Measurements from ENCODE around the gene EIF4E1B.

EIF4E1B gene

GRCh38 chr5:176663566-176663965, 33.1 kb downstream of the EIF4E1B start:
- DNase-seq (ENCODE audit: extremely low spot score), result no peak
- TF ChIP-seq HDGF (IDR thresholded peaks at IDR 0.05; ENCODE audit: borderline replicate concordance) (no peak), SP1 (IDR thresholded peaks at IDR 0.05) (no peak), FOXK2 (IDR thresholded peaks at IDR 0.05) (no peak), FOXA1 (IDR thresholded peaks at IDR 0.05) (no peak), ZNF384 (IDR thresholded peaks at IDR 0.05) (no peak), ELF4 (IDR thresholded peaks at IDR 0.05) (no peak), BHLHE40 (IDR thresholded peaks at IDR 0.05; ENCODE audit: borderline replicate concordance) (no peak), ARNT (IDR thresholded peaks at IDR 0.05) (no peak), NFRKB (IDR thresholded peaks at IDR 0.05) (no peak)
- ChIA-PET POLR2A (no interaction called here), CTCF (no interaction called here)

GRCh38 chr5:176664479-176664878, 34.0 kb downstream of the EIF4E1B start:
- ChIA-PET POLR2A (no interaction called here), CTCF (no interaction called here)
- DNase-seq (ENCODE audit: extremely low spot score), result no peak
- no peak for TF ChIP-seq ELF4 (IDR thresholded peaks at IDR 0.05)
- no peak for TF ChIP-seq ZNF384 (IDR thresholded peaks at IDR 0.05)
- TF ChIP-seq BHLHE40 (IDR thresholded peaks at IDR 0.05; ENCODE audit: borderline replicate concordance), result no peak
- no peak for TF ChIP-seq L3MBTL2 (conservative IDR thresholded peaks at IDR 0.05)
- no peak for TF ChIP-seq LEF1 (IDR thresholded peaks at IDR 0.05; ENCODE audit: borderline replicate concordance)
- TF ChIP-seq SUZ12 (IDR thresholded peaks at IDR 0.05), result no peak
- no peak for TF ChIP-seq HDGF (IDR thresholded peaks at IDR 0.05; ENCODE audit: borderline replicate concordance)
- no peak for TF ChIP-seq FOXM1 (IDR thresholded peaks at IDR 0.05; ENCODE audit: borderline replicate concordance)
- no peak for TF ChIP-seq NFRKB (IDR thresholded peaks at IDR 0.05)
- TF ChIP-seq SP1 (IDR thresholded peaks at IDR 0.05), result no peak
- TF ChIP-seq TARDBP (IDR thresholded peaks at IDR 0.05), result no peak
- TF ChIP-seq FOXK2 (IDR thresholded peaks at IDR 0.05), result no peak
- TF ChIP-seq, protein P1, sequence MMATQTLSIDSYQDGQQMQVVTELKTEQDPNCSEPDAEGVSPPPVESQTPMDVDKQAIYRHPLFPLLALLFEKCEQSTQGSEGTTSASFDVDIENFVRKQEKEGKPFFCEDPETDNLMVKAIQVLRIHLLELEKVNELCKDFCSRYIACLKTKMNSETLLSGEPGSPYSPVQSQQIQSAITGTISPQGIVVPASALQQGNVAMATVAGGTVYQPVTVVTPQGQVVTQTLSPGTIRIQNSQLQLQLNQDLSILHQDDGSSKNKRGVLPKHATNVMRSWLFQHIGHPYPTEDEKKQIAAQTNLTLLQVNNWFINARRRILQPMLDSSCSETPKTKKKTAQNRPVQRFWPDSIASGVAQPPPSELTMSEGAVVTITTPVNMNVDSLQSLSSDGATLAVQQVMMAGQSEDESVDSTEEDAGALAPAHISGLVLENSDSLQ (IDR thresholded peaks at IDR 0.05), result no peak
- TF ChIP-seq FOXA1 (IDR thresholded peaks at IDR 0.05), result no peak
- no peak for TF ChIP-seq ARNT (IDR thresholded peaks at IDR 0.05)
- TF ChIP-seq CTBP1 (IDR thresholded peaks at IDR 0.05; ENCODE audit: borderline replicate concordance), result no peak

DNA sequence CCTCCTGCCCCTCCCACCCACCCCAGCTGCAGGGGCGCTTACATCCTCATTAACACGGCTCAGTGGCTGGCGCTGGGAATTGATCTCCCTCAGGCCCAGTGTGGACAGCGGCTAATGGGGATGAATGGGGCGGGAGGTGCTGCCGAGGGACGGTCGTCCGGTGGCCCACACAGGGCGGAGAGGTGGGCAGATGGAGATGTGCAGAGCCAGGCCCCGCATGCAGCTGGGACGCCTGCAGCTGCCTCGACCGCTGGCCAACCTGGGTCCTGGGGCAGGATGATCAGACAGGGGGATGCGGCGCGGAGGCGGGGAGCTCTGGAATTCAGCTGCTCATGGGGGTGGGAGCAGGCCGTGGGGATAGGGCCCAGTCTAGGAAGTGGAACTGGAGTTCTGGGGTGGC, 34.4 kb downstream of the EIF4E1B start:
- DNase-seq (ENCODE audit: extremely low spot score), result no peak
- no peak for TF ChIP-seq HDGF (IDR thresholded peaks at IDR 0.05; ENCODE audit: borderline replicate concordance)
- no peak for TF ChIP-seq SP1 (IDR thresholded peaks at IDR 0.05)
- no peak for TF ChIP-seq ARNT (IDR thresholded peaks at IDR 0.05)
- TF ChIP-seq FOXA1 (IDR thresholded peaks at IDR 0.05), result no peak
- TF ChIP-seq ZNF384 (IDR thresholded peaks at IDR 0.05), result no peak
- TF ChIP-seq NFRKB (IDR thresholded peaks at IDR 0.05), result no peak
- no peak for TF ChIP-seq SUZ12 (IDR thresholded peaks at IDR 0.05)
- no peak for TF ChIP-seq TARDBP (IDR thresholded peaks at IDR 0.05)
- TF ChIP-seq CTBP1 (IDR thresholded peaks at IDR 0.05; ENCODE audit: borderline replicate concordance), result no peak
- no peak for TF ChIP-seq ELF4 (IDR thresholded peaks at IDR 0.05)
- TF ChIP-seq L3MBTL2 (conservative IDR thresholded peaks at IDR 0.05), result no peak
- no peak for TF ChIP-seq BHLHE40 (IDR thresholded peaks at IDR 0.05; ENCODE audit: borderline replicate concordance)
- no peak for TF ChIP-seq FOXM1 (IDR thresholded peaks at IDR 0.05; ENCODE audit: borderline replicate concordance)
- TF ChIP-seq FOXK2 (IDR thresholded peaks at IDR 0.05), result no peak
- no peak for TF ChIP-seq LEF1 (IDR thresholded peaks at IDR 0.05; ENCODE audit: borderline replicate concordance)
- TF ChIP-seq, protein P1 (IDR thresholded peaks at IDR 0.05), result no peak
- ChIA-PET CTCF (no interaction called here), POLR2A (no interaction called here)

- POLR2A ChIA-PET, result no interaction called here
Measured at GRCh38 chr5:176665517-176665916, 35.0 kb downstream of the EIF4E1B start.

GRCh38 chr5:176667637-176668036, 37.2 kb downstream of the EIF4E1B start:
- DNase-seq (ENCODE audit: extremely low spot score), result no peak
- CTCF ChIA-PET, result no interaction called here
- TF ChIP-seq BHLHE40 (IDR thresholded peaks at IDR 0.05; ENCODE audit: borderline replicate concordance), result no peak
- POLR2A ChIA-PET, result interaction anchor here (0.8 kb wide), 1 partner anchor 21 kb away, joined by 3 read pairs; the partner anchor contains the start of gene TSPAN17

More at GRCh38 chr5:176665517-176665916, 35.0 kb downstream of the EIF4E1B start:
- CTCF ChIA-PET, result no interaction called here
- TF ChIP-seq FOXA1 (IDR thresholded peaks at IDR 0.05) (no peak), TARDBP (IDR thresholded peaks at IDR 0.05) (no peak), NFRKB (IDR thresholded peaks at IDR 0.05) (no peak), BHLHE40 (IDR thresholded peaks at IDR 0.05; ENCODE audit: borderline replicate concordance) (no peak), CTBP1 (IDR thresholded peaks at IDR 0.05; ENCODE audit: borderline replicate concordance) (no peak), HDGF (IDR thresholded peaks at IDR 0.05; ENCODE audit: borderline replicate concordance) (no peak), ARNT (IDR thresholded peaks at IDR 0.05) (no peak), L3MBTL2 (conservative IDR thresholded peaks at IDR 0.05) (no peak), FOXM1 (IDR thresholded peaks at IDR 0.05; ENCODE audit: borderline replicate concordance) (no peak), ZNF384 (IDR thresholded peaks at IDR 0.05) (no peak)
- no peak for DNase-seq (ENCODE audit: extremely low spot score)

DNA sequence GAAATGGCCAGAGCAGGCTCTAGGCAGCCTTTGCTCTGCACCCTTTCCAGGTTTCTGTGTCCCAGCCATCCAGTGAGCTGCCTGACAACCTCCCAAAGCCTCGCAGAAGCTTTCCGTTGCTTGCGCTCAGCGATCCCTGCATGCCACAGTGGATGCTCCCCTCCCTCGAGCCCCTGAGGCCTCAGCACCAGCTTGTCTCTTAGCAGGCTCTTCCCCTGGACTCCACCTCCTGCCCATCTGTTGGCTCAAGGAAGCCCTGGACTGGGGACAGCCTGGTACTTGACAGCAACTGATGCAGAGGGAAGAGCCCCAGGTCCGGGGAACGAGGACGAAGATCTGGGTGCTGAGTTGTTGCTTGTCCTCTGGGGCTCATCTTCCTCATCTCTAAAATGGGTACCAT, 40.0 kb downstream of the EIF4E1B start:
- ChIA-PET POLR2A (interaction anchor here (0.7 kb wide), 1 partner anchor 10 kb away, joined by 4 read pairs; no protein-coding TSS in a partner anchor), CTCF (interaction anchor here (1.4 to 2.9 kb wide), 2 partner anchors 10 to 12 kb away, joined by 5 to 28 read pairs; no protein-coding TSS in a partner anchor)
- TF ChIP-seq CTBP1 (IDR thresholded peaks at IDR 0.05; ENCODE audit: borderline replicate concordance) (no peak), SP1 (IDR thresholded peaks at IDR 0.05) (no peak), ZNF384 (IDR thresholded peaks at IDR 0.05) (no peak), ELF4 (IDR thresholded peaks at IDR 0.05) (no peak), FOXM1 (IDR thresholded peaks at IDR 0.05; ENCODE audit: borderline replicate concordance) (no peak), HDGF (IDR thresholded peaks at IDR 0.05; ENCODE audit: borderline replicate concordance) (no peak), L3MBTL2 (conservative IDR thresholded peaks at IDR 0.05) (no peak), ARNT (IDR thresholded peaks at IDR 0.05) (no peak)
- TF ChIP-seq, protein P1 (IDR thresholded peaks at IDR 0.05), result no peak
- no peak for DNase-seq (ENCODE audit: extremely low spot score)

Measured in HEK293T (cell line).